Ramos (cell line): Measurements from ENCODE around the gene MAP3K3.

Experiments used
- in situ Hi-C: fragments of 300-500 bp; cut with MboI; formaldehyde crosslinking; loops from one replicate; pipeline ENCODE4 v1.14.3; 2022; ENCODE audit warnings: low sequenced_read_pairs; ENCODE audit not compliant: unreplicated experiment

The MAP3K3 gene

DNA sequence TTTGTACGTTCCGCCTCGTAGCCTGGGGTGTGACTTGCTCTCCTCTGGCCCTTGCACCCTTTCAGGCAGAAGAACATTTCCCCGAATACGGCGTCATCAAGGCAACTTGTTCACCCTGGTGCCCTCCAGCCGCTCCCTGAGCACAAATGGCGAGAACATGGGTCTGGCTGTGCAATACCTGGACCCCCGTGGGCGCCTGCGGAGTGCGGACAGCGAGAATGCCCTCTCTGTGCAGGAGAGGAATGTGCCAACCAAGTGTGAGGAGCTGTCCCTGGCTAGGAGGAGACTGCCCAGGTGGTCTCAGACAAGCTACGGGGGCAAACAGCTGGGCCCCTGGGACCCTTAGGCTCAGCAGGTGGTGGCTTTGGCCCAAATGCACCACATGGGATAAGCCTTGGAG is 67.3 kb downstream of the MAP3K3 start:
- in situ Hi-C loops: no loop called here

DNA sequence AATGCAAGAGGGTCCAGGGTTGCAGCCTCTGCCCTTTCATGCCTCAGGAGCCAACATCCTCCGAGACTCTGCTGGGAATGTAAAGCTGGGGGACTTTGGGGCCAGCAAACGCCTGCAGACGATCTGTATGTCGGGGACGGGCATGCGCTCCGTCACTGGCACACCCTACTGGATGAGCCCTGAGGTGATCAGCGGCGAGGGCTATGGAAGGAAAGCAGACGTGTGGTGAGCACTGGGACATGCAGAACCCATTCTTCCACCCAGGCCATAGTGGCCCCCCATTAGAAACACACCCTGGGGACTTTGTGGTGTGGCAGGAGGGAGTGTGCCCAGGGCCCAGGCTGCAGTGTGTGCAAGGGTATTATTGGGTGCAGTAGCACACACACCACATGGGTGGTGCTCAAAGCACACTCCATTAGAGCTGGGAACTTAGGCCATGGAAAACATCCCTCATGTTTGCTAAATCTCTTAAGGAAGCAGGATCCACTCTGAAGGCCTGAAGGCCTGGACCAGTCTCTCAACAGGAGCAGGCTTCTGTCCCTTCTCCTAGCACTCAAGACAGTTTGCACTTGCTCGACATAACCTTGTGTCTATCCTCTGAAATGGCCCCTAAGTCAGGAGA is 70.1 kb downstream of the MAP3K3 start:
- in situ Hi-C loops: no loop called here

GRCh38 chr17:63693411-63694113 is 71.3 kb downstream of the MAP3K3 start:
- in situ Hi-C loops: no loop called here

DNA sequence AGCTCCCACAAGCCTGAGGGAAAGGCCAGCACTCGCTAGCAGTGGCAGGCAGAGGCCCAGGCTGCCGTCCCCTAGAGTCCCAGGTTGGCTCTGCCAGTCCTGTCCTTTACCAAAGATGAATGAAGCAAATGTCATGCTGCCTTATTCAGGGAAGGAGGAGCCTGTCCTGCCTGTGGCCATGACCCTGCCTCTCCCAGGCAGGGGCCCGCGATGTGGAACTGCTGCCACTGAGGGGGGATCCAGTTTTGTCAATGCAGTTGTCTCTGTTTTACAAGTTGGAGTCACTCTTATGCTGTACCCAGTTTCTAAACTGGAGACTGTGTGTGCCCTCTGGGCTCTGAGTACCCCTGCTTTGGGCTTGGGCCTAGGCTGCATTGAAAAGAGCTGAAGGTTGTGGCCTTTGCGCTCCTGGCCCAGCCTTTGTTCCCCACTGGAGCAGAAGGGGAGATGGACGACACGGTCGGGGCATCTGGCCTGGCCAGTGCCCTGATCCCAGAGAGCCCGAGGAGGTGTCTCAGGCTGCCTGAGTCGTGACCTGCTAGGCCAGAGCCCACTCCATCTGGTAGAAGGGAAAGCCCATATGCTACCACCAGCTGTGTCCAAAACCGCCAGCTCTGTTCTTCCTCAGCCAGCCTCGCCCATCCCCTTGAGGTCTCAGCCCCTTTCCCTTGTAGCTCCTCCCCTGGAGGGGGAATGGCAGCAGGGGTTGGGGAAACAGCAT is 72.2 kb downstream of the MAP3K3 start:
- in situ Hi-C loops: no loop called here

GRCh38 chr17:63694950-63695773 is 72.9 kb downstream of the MAP3K3 start:
- in situ Hi-C loops: no loop called here

DNA sequence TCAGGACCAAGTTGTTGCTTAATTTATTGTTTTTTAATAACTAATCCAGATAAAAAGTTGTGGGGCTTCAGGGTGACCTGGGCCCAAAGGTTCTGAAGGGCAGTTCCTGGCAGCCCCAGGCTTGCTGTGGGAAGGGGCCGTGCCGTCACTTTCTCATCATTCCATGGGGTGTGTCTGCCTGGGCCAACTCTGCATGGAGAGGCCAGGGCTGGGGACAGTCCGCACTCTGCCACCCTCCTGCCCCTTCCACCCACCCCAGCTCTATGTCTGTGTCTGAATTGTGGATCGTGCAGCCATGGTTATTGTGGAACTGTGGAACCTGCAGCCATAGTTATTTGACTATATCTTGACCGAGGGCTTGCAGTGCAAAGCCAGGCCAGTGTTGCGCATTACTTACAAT is 73.7 kb downstream of the MAP3K3 start:
- in situ Hi-C loops: no loop called here

GRCh38 chr17:63696381-63696961 is 74.3 kb downstream of the MAP3K3 start:
- in situ Hi-C loops: no loop called here

DNA sequence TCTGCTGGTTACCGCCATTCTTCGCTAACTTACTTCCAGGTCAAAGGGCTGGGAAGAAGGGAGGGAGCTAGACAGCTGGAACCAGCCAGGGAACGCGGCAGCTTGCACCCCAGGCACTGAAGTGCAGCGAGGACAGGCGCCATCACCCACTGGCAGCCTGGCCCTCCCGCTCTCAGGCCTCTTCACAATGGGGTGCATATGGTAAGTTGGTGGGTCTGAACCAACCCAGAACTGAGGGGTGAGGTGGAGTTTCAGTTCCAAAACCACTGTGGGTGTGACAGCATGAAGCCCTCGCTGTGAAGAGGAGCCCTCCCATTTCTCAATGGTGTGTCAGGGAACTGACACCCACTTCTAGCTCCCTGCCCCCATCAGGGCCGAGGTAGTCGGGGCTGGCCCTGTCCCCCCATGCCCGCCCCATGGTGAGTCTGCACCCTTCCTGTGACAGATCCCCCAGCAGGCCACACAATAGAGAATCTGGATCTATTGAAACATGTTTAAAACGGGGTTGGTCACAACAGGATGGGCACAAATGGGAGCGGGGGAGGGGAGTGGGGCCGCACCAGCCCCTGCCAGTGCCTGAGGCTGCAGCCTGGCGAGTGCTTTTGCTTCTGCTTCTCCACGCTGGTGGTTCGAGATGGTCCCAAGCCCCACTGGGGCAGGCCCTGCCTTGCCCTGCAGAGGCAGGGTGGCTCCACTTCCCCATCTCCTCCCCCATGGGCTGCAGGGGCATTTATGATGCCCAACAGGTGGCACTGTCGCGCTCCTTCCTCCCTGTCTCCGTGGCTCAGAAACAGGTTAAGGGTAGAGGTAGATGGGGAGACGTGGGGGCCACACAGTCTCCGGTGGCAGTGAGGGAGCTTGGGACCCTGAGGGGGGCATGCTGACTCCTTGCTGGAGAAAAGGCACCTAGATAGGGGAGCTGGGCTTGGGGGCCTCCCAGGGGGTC is 75.4 kb downstream of the MAP3K3 start:
- in situ Hi-C loops: no loop called here

- in situ Hi-C loops: no loop called here
Observed at GRCh38 chr17:63698381-63698885, 76.2 kb downstream of the MAP3K3 start.

DNA sequence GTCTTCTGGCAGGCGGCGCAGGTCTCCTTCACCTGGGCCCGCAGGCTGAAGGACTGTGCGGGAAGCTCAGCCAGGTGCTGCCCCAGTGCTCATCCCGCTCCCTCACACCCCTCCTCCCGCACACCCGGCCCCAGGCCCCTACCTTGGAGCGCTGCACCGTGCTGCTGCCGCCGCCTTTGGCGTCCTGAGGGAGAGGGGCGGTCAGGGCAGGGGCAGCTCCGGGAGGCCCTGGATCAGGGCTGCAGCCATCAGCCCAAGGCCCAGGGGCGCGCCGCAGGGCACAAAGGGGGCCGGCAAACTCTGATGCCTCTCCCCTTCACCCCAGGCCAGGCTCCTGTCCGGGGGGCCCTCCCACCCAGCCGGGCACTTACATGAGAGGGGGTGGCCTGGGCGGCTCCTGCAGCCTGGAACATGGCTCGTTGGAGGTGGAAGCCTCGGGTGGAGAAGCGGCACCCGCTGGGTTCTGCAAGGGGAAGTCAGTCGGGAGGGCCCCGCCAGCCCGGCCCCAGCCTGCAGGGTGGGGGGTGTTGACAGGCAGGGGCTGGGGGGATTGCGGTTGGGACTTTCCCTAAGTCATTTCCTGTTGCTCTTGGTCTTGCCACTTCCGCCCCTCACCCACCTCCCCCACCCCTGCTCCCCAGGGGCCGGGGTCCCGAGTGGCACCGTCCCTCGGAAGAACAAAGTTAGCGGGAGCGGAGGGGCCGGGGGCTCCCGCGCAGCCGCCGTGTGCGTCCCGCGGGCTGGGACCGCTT is 76.8 kb downstream of the MAP3K3 start:
- in situ Hi-C loops: no loop called here

- in situ Hi-C loops: no loop called here
Observed at GRCh38 chr17:63699638-63700527, 77.7 kb downstream of the MAP3K3 start, which contains the start of gene LIMD2. TSS of gene LIMD2 (minus strand) at chr17:63700125. CDS start at chr17:63699298, 827 bp downstream.

DNA sequence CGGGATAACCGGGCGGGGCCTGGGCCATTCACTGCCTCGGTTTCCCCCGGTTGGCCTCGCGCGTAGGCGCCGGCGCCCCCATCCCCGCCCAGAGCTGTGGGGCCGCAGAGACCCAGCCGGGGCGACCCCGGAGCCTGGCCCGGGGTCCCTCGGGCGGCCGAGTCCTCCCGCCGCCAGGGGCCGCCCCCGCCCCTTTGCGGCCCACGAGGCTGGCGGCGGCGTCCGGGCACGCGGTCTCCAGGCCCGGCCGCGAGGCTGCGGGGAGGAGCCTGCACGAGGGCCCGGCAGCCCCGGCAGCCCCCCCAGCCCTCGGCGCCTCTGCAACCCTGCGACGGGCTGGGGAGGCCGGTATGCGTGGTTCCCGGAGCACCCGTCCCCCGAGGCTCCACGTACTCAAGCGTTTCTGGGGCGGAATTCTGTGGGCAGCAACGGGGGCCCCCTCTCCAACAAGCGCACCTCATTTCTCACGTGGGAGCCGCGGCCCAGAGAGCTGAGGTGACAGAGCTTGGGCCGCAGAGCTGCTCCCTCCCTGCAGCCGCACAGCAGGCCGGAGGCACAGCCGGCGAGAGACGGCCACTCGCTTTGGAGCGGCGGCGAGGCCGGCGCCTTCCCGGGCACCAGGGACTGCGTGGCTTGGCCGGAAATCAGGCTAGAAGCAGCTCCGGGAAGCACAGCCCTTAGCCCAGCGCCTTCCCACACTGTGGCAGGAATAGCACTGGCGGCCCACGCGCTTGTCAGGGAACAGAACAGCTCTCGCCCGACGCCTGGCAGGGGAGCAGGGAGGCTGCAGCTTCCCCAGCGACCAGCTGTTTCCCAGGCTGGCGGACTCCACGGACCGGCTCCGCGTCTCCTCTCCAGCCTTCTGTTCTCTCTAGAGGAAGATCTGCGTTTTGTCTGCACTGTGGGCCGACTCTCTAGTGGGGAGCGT is 78.6 kb downstream of the MAP3K3 start:
- in situ Hi-C loops: no loop called here

DNA sequence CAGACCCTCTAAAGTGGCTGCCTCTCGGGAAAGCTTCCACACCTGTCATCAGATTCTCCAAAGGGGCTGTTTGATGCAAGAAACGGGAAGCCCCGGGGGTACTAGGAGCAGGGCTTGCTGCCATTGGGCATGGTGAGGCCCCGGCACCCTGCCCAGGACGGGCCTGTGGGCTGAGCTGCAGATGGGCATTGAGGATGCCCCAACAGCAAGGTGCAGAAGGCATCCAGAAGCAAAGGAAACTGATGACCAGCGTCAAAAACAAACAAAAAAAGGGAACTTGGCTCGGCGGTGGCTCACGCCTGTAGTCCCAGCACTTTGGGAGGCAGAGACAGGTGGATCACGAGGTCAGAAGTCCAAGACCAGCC is 79.2 kb downstream of the MAP3K3 start:
- in situ Hi-C loops: no loop called here

- in situ Hi-C loops: no loop called here
Observed at GRCh38 chr17:63701868-63702720, 79.9 kb downstream of the MAP3K3 start.

GRCh38 chr17:63702721-63703015 is 80.5 kb downstream of the MAP3K3 start:
- in situ Hi-C loops: no loop called here

GRCh38 chr17:63703029-63703428 is 80.8 kb downstream of the MAP3K3 start:
- in situ Hi-C loops: no loop called here
